HG02571 (cell line): Measurements from ENCODE around the gene DIMT1.

Experiments used
- ATAC-seq: cut with Tn5 transposase; IDR thresholded peaks from one replicate; pipeline ENCODE4 v1.9.1; 2021; ENCODE audit warnings: mild to moderate bottlenecking, moderate library complexity; ENCODE audit not compliant: unreplicated experiment

Gene DIMT1

DNA sequence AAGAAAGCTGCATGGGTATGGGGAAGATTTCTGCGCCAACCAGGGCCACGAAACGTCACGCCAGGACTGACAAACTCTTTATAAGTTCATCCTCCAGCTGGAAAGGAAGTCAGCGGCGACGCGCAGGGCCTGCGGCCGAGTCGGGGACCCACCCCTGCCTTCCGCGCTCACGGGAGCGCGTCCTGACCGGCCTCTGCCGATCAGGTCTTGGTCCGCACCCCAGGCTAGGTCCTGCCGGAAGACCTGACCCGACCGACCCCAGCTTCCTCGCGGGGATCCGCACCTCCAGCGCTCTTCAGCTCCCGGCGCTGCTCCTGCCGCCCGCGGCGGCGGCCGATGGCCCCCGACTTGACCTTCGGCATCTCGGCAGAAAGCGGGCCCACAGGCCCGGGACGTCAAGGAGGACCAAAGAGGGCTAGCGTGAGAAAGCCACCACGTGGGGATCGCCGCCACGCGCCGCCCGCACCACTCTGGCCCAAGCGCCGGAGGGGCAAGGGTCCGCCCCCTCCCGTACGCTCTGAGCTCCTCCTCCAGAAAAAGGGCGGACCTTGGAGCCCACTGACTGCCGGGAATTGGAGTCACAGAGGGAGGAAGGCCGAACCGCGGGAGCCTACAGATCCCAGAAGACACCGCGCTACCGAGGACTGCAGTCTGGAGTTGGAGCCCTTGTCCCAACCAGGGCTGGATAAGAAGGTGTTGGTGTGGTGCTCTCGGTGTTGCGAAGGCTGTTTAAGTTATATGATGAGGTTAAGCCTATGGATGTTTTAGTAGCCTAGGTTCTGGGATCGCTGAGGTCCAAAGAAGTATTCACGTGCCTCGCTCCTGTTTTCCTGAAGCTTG is at the start of gene DIMT1:
Gene DIMT1 (minus strand): TSS at position 495 of the 840 bp plus-strand sequence. CDS start 133 bp downstream, at position 362.
- ATAC-seq = peak; percentile 98

DNA sequence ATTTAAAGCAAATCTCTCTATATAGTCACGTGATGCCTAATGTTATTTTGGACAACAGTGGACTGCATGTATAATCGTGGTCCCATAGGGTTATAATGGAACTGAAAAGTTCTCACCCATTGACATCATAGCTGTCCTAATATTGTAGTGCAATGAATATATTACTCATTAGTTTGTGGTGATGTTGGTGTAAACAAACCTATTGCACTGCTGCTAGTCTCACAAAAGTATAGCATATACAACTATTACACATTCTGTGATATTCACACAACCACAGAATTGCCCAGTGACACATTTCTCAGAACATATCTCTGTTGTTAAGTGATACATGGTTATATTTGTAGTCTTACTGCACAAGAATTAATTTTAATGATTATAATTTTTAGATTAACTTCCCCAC is 46.6 kb upstream of the DIMT1 start:
- no peak for ATAC-seq

DNA sequence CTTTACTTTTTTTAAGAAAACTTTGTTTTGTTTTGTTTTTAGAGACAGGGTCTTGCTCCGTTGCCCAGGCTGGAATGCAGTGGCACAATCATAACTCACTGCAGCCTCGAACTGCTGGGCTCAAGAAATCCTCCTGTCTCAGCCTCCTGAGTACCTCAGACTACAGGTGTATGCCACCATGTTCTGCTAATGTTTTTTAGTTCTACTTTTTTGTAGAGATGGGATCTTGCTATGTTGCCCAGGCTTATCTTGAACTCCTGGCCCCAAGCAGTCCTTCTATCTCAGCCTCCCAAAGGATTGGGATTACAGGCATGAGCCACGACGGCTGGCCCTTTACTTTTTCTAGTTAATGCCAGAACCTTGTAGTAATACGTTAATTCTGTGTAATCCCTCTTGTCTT is 44.8 kb upstream of the DIMT1 start:
- no peak for ATAC-seq

DNA sequence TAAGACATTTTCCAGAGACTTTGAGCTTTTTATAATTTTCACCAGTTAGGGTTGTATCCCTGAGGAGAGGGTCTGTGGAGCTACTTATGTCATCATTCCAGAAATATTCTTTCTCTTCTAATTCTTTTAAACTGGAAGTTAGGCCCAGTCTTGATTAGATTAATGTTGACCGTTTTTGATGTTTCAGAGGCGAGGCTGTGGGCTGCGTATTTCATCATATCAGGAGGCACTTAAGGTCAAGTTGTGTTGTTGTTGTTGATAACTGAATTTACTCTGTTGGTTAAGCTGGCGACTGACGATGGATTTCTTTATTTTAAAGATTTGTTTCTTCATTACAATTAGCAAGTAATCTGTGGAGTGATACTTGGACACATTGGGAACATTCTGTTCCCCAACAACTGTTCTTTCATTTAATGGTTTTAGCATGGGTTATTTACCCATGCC is 28.9 kb upstream of the DIMT1 start:
- no peak for ATAC-seq

DNA sequence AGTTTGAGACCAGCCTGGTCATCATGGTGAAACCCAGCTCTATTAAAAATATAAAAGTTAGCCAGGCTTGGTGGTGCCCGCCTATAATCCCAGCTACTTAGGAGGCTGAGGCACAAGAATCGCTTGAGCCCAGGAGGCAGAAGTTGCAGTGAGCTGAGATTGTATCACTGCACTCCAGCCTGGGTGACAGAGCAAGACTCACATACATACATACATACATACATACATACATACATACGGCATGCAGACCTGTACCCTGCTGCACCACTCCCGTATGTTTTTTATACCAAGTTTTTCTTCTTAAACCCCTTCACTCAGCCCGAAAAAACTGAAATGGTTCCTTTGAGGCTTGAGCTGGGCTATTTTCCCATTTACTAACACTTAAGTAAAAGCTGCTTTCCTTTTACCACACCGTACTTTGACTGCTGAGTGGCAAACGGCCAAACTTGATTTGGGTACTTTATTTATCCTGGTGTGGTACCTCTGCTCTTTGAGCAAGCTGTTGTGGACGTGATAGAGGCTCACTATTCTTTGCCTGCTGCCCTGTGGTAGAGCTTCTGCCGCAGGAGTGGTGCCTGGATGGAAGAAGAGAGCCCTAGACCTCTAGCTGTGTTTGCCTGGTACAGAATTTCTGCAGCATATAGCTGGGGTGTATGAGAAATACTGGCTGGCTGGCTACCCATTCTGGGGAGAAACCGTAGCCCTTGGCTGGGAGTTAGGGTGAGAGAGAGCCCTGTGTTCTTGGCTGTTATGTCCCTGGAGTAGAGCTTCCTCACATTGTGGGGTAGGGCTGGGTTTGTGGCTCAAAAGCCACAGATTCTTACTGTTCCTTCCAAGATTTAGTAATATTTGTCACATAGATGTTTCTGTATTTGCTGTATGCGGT is 28.3 kb upstream of the DIMT1 start:
- no peak for ATAC-seq

DNA sequence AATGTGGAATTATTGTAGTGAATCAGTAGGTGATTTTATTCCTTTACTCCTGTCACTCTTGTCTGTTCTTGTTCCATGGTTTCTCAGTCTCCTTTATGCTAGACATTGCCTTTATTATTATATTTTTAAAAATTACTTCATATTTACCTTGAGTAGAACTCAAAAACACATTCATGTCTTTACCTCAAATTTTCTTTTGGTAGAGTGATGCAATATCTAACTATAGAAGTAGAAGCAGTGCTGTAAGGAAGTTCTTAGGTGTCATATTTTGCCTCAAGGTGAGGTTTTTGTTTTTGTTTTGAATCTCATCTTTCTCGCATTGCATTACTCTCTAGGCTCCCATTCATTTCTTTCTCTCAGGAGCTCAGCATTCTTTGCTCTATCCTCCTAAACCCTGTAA is 21.1 kb upstream of the DIMT1 start:
- ATAC-seq = no peak

DNA sequence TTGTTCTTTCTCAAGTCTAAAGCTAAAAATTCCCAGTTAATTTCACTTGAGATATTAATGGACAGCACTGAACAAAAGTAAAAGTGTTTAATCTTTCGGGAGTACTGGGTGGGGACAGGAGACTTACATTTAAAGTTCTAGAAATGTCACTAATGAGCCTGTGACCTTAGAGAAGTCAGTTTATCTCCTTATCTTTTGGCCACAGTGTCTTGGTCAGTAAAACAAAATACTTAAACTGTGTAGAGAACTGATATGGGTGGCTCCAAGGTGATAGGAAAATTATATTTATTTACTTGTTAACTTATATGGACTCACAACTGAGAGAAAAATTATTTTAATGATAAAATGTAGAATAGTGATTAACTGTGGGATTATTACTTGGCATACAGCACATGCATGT is 17.7 kb upstream of the DIMT1 start:
- ATAC-seq = no peak

DNA sequence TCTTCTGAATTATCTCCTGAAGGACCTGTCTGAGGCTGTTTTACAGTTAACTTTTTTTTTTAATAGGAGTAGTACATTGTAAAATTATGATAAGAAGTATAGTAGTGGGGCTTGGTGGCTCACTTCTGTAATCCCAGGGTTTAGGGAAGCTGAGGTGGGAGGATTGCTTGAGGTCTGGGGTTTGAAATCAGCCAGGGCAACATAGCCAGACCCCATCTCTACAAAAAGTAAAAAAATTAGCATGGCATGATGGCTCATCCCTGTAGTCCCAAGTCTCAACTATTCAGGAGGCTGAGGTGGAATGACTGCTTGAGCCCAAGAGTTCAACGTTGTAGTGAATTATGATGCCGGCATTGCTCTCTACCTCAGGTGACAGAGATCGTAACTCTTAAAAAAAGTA is 15.9 kb upstream of the DIMT1 start:
- ATAC-seq = no peak

DNA sequence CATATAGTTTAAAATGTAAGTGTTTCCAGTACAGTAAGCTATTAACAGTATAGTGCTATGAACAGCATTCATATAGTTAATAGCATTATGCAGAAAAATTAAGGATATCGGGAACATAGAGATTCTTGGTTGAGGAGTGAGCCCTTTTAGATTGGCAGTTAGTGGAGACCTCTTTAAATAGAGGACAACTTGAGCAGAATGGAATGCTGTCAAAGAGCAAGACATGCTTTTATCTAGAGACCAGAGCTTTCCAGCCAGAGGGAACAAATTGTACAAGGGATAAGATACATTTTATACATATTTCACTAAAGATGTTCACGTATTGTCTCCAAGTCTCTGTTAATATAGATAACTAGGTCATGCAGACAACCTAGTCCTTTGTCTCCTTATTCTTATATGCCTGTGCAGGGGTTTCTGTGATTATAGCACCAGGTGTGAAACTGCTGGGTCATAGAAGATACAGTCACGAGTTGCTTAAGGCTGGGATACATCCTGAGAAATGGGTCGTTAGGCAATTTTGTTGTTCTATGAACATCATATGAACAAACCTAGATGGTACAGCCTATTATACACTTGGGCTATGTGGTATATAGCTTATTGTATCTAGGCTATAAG is 14.9 kb upstream of the DIMT1 start:
- ATAC-seq = no peak

DNA sequence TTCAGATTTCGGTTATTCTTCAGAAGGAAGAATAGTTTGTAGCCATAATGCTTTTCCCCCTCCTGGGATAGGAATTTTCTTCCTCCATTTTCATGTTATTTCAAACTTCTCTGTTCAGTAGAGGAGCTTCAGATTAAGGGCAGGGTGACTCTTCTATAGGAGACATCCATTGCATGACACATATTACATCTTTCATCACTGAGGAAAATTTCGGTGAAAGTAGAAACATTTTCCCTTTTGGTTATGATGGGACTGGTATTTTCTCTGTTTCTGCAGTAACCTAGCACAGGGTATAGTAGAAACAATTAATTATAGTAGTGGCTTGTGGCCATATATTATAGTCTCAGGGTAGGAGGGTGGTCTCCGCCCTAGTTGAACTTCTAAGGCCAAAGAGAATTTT is 10.0 kb upstream of the DIMT1 start:
- no peak for ATAC-seq

DNA sequence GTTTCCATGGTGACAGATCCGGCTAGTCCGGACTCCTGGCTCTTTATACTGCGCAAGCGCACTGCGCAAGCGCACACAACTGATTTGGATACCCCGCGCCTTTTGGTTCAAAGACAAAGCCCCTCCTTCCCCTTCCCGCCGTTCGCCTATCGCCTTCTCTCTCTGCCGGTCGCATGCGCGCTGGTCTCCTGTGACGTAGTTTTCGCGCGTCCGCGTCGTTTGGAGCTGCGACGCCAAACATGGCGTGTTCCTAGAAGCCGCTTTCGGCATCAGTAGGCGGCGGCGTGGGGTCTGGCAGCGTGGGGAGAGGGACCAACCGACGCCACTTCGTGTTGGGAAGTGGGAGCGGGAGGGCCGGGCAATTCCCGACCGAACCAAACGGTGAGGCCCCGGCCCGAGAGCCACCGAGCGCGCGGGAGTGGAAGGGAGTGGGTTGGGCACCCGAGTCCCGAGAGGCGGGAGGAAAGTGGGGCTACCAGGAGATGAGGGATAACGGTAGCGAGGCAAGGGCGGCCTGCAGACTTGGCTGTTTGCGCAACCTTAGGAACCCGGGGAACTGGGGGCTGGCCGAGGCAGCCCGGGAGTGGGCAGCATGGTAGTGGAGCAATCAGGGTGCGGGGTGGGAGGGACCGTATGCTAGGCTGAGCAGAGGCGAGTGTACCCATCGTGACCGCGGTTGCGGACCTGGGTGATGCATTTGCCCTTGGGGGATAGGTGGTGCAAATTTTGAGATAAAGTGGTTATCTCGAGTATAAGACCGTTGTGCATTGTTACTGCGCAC is 9.0 kb upstream of the DIMT1 start, which contains the start of gene IPO11:
Gene IPO11 (plus strand): TSS at position 215 of the 781 bp plus-strand sequence. CDS start 24,517 bp downstream, outside the sequence.
- ATAC-seq = peak; percentile 97

DNA sequence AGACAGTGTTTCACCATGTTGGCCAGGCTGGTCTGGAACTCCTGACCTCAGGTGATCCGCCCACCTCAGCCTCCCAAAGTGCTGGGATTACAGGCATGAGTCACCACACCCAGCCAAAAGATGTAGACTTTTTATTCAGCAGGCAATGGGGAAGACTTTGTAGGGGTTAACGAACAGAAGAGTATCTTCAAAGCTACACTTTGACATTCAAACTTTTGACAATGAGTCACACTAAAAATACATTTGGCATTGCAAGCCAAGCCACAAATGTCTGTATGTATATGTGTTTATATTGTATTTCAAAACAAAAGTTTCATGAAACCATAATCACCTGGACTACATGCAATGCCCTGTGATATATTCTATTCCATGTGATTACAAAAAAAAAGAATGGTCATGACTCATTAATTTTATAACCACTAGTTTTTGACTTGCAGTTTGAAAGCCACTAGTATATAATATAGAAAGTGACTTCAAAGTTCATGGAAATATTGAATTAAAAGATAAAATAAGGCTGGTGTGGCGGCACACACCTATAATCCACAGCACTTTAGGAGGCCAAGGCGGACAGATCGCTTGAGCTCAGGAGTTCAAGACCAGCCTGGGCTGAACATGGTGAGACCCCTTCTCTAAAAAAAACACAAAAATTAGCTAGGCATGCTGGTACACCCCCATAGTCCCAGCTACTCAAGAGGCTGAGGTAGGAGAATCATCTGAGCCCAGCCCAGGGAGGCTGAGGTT is 8.3 kb downstream of the DIMT1 start:
- no peak for ATAC-seq

DNA sequence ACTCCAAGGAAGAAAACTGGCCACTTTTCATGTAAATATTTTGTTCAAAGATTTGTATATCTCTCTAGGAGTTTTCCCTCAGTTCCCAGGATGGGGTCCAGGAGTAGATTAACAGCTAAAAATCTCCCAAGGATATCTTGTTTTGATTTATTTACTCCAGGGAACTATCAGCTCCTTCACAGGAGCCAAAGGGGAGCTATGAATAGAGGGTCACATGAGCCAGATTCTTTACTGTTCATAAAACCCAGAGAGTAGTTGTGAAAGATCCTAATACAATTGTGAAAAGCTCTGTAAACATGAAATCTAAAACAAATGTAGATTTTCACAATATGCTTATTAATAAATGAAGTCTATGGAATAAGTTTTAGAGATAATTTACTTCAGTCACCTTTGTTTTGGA is 16.9 kb downstream of the DIMT1 start:
- no peak for ATAC-seq

DNA sequence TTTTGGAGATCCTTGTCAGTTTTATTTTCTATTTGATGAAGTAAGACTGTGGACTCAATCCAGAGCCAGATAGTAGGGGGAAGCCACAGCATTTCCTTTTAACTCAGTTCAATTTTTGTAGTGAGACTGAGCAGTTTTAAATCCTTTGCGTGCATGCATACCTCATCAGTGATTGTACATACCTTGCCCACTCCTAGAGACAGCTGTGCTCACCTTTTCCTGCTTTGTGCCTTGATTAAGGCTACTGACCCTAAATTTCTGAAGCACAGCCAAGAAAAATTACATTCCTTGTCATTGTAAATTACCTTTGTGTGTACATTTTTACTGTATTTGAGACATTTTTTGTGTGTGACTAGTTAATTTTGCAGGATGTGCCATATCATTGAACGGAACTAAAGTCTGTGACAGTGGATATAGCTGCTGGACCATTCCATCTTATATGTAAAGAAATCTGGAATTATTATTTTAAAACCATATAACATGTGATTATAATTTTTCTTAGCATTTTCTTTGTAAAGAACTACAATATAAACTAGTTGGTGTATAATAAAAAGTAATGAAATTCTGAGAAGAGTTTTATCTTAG is 17.8 kb downstream of the DIMT1 start:
- no peak for ATAC-seq

DNA sequence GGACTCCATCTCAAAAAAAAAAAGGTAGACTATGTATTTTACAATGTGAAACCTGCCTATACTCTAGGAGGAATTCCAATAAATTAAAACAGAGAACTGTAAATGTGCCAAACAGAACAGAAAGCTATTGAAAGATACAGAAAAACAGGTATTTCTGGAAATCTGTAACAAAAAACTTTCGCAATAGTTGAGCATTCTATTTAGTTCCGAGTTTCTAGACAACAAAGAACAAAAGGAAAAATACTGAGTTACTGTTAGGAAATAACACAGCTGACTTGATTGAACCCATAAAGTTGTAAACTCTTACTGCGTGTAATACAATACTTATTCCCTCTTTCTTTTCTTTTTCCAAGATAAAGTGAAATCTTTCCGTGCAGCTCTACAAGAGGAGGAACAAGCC is 18.6 kb downstream of the DIMT1 start:
- no peak for ATAC-seq

DNA sequence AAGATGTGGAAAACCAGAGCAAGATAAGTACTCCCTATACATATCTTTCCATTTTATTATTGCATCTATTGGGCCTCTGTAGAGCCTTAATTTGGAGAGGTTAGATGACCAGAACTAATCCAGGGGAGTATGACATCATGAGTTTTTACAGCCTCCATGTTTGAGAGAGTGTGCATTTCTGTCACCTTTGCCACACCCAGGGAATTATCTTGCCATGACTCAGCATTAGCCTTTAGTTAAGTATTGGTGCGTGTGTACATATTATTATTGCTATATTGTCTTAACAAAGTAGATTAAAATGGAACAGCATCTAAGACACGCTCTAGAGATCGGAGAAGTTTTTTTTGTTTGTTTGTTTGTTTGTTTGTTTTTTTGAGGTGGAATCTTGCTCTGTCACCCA is 27.6 kb downstream of the DIMT1 start:
- ATAC-seq = no peak

DNA sequence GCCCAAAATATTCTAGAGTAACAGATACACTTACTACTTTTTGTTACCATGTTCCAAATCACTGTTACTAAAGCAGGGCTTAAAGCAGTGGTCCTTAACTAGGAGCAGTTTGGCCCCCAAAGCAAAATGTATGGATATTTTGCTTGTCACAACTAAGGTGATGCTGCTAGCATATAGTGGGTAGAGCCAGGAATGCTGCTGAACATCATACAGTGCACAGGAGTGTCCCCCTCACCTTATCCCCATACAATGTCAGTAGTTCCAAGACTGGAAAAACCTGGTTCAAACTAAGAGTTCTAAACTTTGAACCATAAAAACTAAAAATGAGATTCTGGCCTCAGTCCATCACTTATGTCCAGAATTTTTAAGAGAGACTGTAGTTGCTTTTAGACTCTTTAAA is 28.1 kb downstream of the DIMT1 start:
- ATAC-seq = no peak

DNA sequence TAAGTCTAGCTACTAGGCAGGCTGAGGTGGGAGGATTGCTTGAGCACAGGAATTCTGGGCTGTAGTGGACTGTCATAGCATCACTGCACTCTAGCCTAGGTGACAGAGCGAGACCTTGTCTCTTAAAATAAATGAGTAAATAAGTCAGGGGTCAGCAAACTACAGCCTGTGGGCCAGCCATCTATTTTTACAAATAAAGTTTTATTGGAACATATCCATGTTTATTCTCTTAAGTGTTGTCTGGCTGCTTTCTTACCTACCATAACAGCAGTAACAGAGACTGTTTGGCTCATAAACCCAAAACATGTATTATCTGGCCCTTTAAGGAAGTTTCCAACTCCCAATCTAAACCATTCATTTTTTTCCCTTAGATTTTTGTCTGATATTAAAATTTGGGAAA is 29.6 kb downstream of the DIMT1 start:
- ATAC-seq = no peak

DNA sequence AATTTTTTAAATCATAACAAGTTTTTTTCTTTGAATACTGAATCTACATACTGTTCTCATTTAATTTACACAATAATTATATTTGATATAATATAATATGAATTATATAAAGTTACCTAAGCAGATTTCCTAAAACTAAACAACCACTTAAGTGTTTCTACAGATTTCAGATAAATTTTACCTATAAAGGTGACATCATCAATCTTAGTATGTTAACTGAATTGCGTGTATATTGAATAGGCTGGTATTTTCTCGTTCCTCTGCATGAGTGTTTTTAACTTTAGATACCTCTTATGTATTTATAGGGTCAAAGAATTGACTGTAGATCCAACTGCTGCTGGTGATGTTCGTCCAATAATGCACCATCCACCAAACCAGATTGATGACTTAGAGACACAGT is 30.3 kb downstream of the DIMT1 start:
- ATAC-seq = no peak

DNA sequence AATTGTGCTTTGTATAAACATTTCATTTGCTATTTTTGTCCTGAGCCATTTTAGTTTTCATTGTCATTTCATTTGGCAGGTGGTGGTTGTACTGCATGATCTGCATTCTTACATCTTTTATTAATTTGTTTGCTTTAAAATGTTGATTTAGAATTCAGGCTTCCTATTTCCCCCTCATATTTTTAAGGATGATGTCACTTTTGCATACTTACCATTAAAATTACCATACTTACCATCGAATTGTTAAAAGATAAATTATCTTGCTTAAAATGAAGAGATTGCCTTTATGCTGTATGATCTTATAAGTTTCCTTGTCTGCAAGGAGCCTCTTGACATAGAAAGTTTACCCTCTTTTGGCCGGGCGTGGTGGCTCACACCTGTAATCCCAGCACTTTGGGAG is 31.1 kb downstream of the DIMT1 start:
- ATAC-seq = no peak
